K562 (cell line): ENCODE data around the gene C2orf42. TPM values are rescaled to one million over a fixed set of nuclear protein-coding genes. Genes with fewer than 3 reads are reported as not detected.
"Not testable (repeated sequence)": the region's sequence is repeated elsewhere in the genome, so short reads cannot be mapped to it uniquely, and the experiment has no call there.

Source experiments
- ATAC-seq: fragments of 200-7000 bp; cut with Tn5 transposase; 3 replicates; pipeline ENCODE4 v1.9.1; 2020; ENCODE audit warnings: moderate library complexity
- BruUV-seq: library from RNA; stranded (reverse); fragments of 400-500 nt; replicated peaks from 2 replicates; lab custom pipeline; 2021; lab: Mats Ljungman, UMichigan
- CTCF ChIA-PET: fragments of 300-600 bp; formaldehyde crosslinking; extraction: SDS; loops from one replicate; lab custom pipeline; 2021; ENCODE audit warnings: low intra/inter-chr PET ratio; lab: Yijun Ruan, JAX
- POLR2A ChIA-PET: fragments of 300-600, 350-650 bp; sonication (Branson Sonifier 250); formaldehyde crosslinking; extraction: SDS; loops from one replicate; lab custom pipeline; 2021; ENCODE audit warnings: antibody characterized with exemption, inconsistent platforms; lab: Yijun Ruan, JAX
- DNase-seq, 4 experiments: peaks; one replicate each; pipeline versions ENCODE4 v3.0.0 to v3.0.0-alpha.2; 2011 to 2018; ENCODE audit warnings: low spot score in 3 of 4, mixed read lengths in 3 of 4; ENCODE audit errors: extremely low read depth in 1 of 4
- FAIRE-seq: peaks from 2 replicates; lab custom pipeline; 2011; peaks lifted over from hg19 to GRCh38; lab: Jason Lieb, UNC
- H2AFZ ChIP-seq: 2 replicates; pipeline ENCODE4 v1.6.0; 2011; ENCODE audit warnings: low read depth, low read length, control low read depth, inconsistent platforms
- H3K27ac ChIP-seq: fragments of 200-600 bp; 3 replicates; pipeline ENCODE4 v1.8.0; 2011; ENCODE audit warnings: low read depth, mild to moderate bottlenecking, control low read depth, inconsistent platforms, low read length, moderate library complexity, mixed read lengths; ENCODE audit errors: extremely low read depth
- H3K27me3 ChIP-seq, 2 experiments: fragments of 300-600 bp in 1 of 2; 2 replicates in 1 of 2; 3 replicates in 1 of 2; pipeline versions ENCODE4 v1.6.0 to v1.8.0; 2011; ENCODE audit warnings: inconsistent platforms in 2 of 2, low read length in 2 of 2, mild to moderate bottlenecking in 1 of 2, mixed read lengths in 1 of 2, moderate library complexity in 1 of 2; ENCODE audit not compliant: control insufficient read depth in 2 of 2, insufficient read depth in 2 of 2
- H3K36me3 ChIP-seq: fragments of 300-600 bp; 3 replicates; pipeline ENCODE4 v1.8.0; 2011; ENCODE audit warnings: mild to moderate bottlenecking, low read length, inconsistent platforms; ENCODE audit not compliant: control insufficient read depth, insufficient read depth
- H3K4me1 ChIP-seq, 2 experiments: fragments of 200-600 bp in 1 of 2; replicated peaks in 1 of 2; 2 replicates in 1 of 2; 3 replicates in 1 of 2; pipeline versions ENCODE4 v1.5.1 to v1.8.0; 2011; ENCODE audit warnings: inconsistent platforms in 2 of 2, low read length in 2 of 2, mild to moderate bottlenecking in 1 of 2, mixed read lengths in 1 of 2, moderate library complexity in 1 of 2; ENCODE audit not compliant: control insufficient read depth in 2 of 2, insufficient read depth in 2 of 2
- H3K4me2 ChIP-seq: 2 replicates; pipeline ENCODE4 v1.6.1; 2011; ENCODE audit warnings: low read length, control low read depth, inconsistent platforms, mixed read lengths; ENCODE audit not compliant: insufficient read depth
- H3K4me3 ChIP-seq: fragments of 200-600 bp; sonication (generic), shearing (Covaris generic); 2 replicates; pipeline ENCODE4 v1.5.1; 2016; ENCODE audit warnings: control low read depth, inconsistent platforms
- H3K79me2 ChIP-seq: fragments of 200-600 bp; 3 replicates; pipeline ENCODE4 v1.8.0; 2011; ENCODE audit warnings: low read length, inconsistent platforms; ENCODE audit not compliant: control insufficient read depth, insufficient read depth
- H3K9ac ChIP-seq, 2 experiments: 2 replicates each; pipeline versions ENCODE4 v1.6.0 to v1.6.1; 2011; ENCODE audit warnings: low read depth in 2 of 2, low read length in 2 of 2, control low read depth in 1 of 2, inconsistent platforms in 1 of 2, mild to moderate bottlenecking in 1 of 2, mixed read lengths in 1 of 2; ENCODE audit not compliant: insufficient read depth in 1 of 2
- H3K9me1 ChIP-seq: one replicate; pipeline ENCODE4 v1.6.0; 2011; ENCODE audit warnings: inconsistent platforms, mild to moderate bottlenecking, low read length, moderate library complexity; ENCODE audit not compliant: control insufficient read depth, insufficient read depth
- H3K9me3 ChIP-seq: replicated peaks from 2 replicates; pipeline ENCODE4 v1.5.1; 2011; ENCODE audit warnings: low read depth, low read length, inconsistent platforms; ENCODE audit not compliant: control insufficient read depth, insufficient read depth
- H4K20me1 ChIP-seq: replicated peaks from 2 replicates; pipeline ENCODE4 v1.6.1; 2011; ENCODE audit warnings: low read length, inconsistent platforms, mixed read lengths; ENCODE audit not compliant: control insufficient read depth, insufficient read depth
- CBFA2T3 ChIP-seq: fragments of 450-650 bp; IDR thresholded peaks from 2 replicates; pipeline ENCODE4 v1.6.1; 2017
- EP300 ChIP-seq: IDR thresholded peaks from 2 replicates; pipeline ENCODE4 v1.6.1; 2012; ENCODE audit warnings: low read length, improper control_type of control experiment
- KDM1A ChIP-seq, 2 experiments: fragments of 450-650 bp; IDR thresholded peaks; 2 replicates each; pipeline ENCODE4 v1.6.1; 2016; ENCODE audit warnings: mild to moderate bottlenecking in 2 of 2
- SREBF1 ChIP-seq: fragments of 150-350 bp; IDR thresholded peaks from 2 replicates; pipeline ENCODE4 v1.6.1; 2014; ENCODE audit warnings: antibody characterized with exemption, low read depth, low read length, borderline replicate concordance
- ZNF282 ChIP-seq: sonication (generic); formaldehyde crosslinking; IDR thresholded peaks from 2 replicates; pipeline ENCODE4 v1.8.1; 2023; ENCODE audit warnings: missing genetic modification reagents
- ZNF57 ChIP-seq: fragments of 450-650 bp; formaldehyde crosslinking; IDR thresholded peaks from 2 replicates; pipeline ENCODE4 v1.4.0; 2020; ENCODE audit warnings: mild to moderate bottlenecking, moderate library complexity
- WGBS: fragments of 100-300 bp; shearing (Covaris generic); methylation state at CpG from one replicate; pipeline ENCODE4 v1.1.6; 2016; ENCODE audit warnings: low coverage, mixed read lengths; ENCODE audit not compliant: insufficient coverage; ENCODE audit errors: missing lambda C conversion rate; 5-methylcytosine and 5-hydroxymethylcytosine counted together
- in situ Hi-C: fragments of 300-500 bp; cut with MboI; formaldehyde crosslinking; loops from 4 replicates; pipeline ENCODE4 v1.15.0; 2018; ENCODE audit warnings: inconsistent platforms, mixed read lengths
- intact Hi-C: fragments of 100-400 bp; cut with micrococcal nuclease; formaldehyde crosslinking; loops from 2 replicates; pipeline ENCODE4 v1.14.2; 2022
- polyA plus RNA-seq, 8 experiments: library from polyadenylated mRNA; depleted of rRNA in 4 of 8; stranded (reverse) in 5 of 8; unstranded in 3 of 8; fragments of >200 nt; fragmentation: Nextera tagmentation in 2 of 8; fragmentation: Illumina TruSeq in 1 of 8; extraction: Ambion mirVana in 2 of 8; extraction: Trizol in 1 of 8; gene quantifications; 2 replicates each; pipeline versions ENCODE4 v1.2.1 to v1.2.3, GENCODE V29; 2011 to 2014; ENCODE audit warnings: inconsistent platforms in 1 of 8, missing spikeins in 1 of 8
- total RNA-seq, 7 experiments: library from RNA; depleted of rRNA in 6 of 7; stranded (reverse); fragments of >200 nt in 6 of 7; fragmentation: Illumina TruSeq in 2 of 7; extraction: Trizol in 2 of 7; gene quantifications; 2 replicates each; pipeline versions ENCODE4 v1.2.1 to v1.2.3, GENCODE V29; 2011 to 2021; ENCODE audit warnings: low replicate concordance in 1 of 7
- TF ChIP-seq, protein P1 (sequence below), 2 experiments: fragments of 450-650 bp; IDR thresholded peaks; 2 replicates each; pipeline ENCODE4 v1.6.1; 2016
- TF ChIP-seq, protein P2 (sequence below): sonication (generic); formaldehyde crosslinking; IDR thresholded peaks from 2 replicates; pipeline ENCODE4 v1.8.0; 2023; ENCODE audit warnings: missing genetic modification reagents, mild to moderate bottlenecking, borderline replicate concordance

Gene C2orf42
- total and polyA plus RNA-seq, 9 of the 15 experiments (the other 6 are each of a cell fraction or from before 2014, with no cell fraction given), result 4.6 to 10.9 (median 7.5) TPM

DNA sequence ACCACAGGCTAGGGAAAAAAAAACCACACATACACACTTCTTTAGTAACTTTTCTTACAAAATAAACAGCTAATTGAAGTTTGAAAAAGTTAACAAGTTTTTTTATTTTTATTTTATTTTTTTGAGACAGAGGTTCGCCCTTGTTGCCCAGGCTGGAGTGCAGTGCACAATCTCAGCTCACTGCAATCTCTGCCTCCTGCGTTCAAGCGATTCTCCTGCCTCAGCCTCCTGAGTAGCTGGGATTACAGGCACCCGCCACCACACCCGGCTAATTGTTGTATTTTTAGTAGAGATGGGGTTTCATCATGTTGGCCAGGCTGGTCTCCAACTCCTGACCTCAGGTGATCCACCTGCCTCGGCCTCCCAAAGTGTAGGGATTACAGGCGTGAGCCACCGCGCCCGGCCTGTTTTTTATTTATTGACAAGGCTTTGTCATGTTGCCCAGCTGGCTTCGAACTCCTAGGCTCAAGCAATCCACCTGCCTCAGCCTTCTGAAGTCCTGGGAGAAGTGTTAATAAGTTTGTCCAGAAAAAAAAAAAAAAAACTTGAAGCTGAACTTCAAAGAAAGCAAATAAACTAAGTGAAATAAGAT, 21.1 kb downstream of the C2orf42 start:
- H3K9ac ChIP-seq, ATAC-seq, H3K4me2 ChIP-seq, DNase-seq, H4K20me1 ChIP-seq, H3K27me3 ChIP-seq, H3K9me1 ChIP-seq, BruUV-seq, H3K79me2 ChIP-seq, FAIRE-seq, H3K9me3 ChIP-seq, in situ Hi-C loops, H3K4me3 ChIP-seq, intact Hi-C loops, CTCF ChIA-PET: not testable (repeated sequence)
- 79% methylated on average over 11 of the region's 11 CpGs for WGBS
- Histone ChIP-seq H3K36me3 (peaks cover 21% of the 10 kb centered on the region; the same call in 2 of the 3 replicates), H3K27ac (peak overlapping the region; percentile 69; the same call in 1 of the 3 replicates), H2AFZ (0 out of 2 replicates have a peak overlapping the region, but pooled peaks have one; percentile 76), H3K4me1 (peaks cover 11% of the 10 kb centered on the region in 2 experiments; a peak in 4 of 5 replicates)
- POLR2A ChIA-PET, result interaction anchor here (0.5 to 1.5 kb wide), 4 partner anchors 21 to 1839 kb away, joined by 3 to 5 read pairs (median 4); partner anchors contain the start of genes C2orf42 and GMCL1
- peak; percentile 40; the same call in 1 of the 2 replicates for TF ChIP-seq CBFA2T3
- TF ChIP-seq KDM1A (IDR thresholded peaks at IDR 0.05), result peak; percentile 58 to 61; a peak in 2 of 4 replicates

DNA sequence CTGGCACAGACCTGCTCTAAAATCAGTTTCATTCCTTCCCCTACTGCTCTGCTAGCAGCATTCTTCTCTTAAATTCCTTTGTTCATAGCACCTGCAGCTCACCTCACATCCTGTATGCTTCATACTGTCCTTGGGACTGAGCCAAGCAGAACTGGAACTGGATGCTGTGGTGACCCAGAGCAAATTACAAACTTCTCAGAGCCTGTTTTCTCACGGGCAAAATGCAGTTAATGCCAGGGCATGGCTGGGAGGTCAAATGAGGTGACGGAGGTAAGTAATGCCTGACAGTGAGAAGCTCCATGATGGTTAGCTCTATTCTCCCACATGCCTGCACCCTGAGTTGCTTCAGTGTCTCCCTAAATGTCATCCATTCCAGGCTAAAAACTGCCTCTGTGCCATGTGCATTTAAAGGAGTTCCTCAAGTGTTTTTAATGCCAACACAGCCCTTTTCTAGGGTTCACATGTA, 29.7 kb downstream of the C2orf42 start:
- DNase-seq (no peak), ATAC-seq (no peak), FAIRE-seq (no peak)
- Histone ChIP-seq H2AFZ (no peak overlapping the region), H3K4me2 (no peak overlapping the region), H3K4me3 (no peak overlapping the region), H3K36me3 (peaks cover 21% of the 10 kb centered on the region; the same call in 1 of the 3 replicates), H3K9ac (no peak overlapping the region), H3K4me1 (no peaks in the 10 kb centered on the region), H3K79me2 (no peaks in the 10 kb centered on the region), H3K9me1 (no peaks in the 10 kb centered on the region), H3K9me3 (no peaks in the 10 kb centered on the region), H3K27me3 (no peaks in the 10 kb centered on the region), H4K20me1 (no peaks in the 10 kb centered on the region), H3K27ac (no peak overlapping the region)
- no TSS peak for BruUV-seq
- WGBS, result 68% methylated on average over 2 of the region's 2 CpGs
- intact Hi-C loops, result no loop called here
- in situ Hi-C loops, result no loop called here
- ChIA-PET POLR2A (interaction anchor here (1.3 kb wide), 1 partner anchor 15 kb away, joined by 3 read pairs; no protein-coding TSS in a partner anchor), CTCF (no interaction called here)
- TF ChIP-seq ZNF282 (CRISPR knock-in tag), result no peak
- TF ChIP-seq, protein P1, sequence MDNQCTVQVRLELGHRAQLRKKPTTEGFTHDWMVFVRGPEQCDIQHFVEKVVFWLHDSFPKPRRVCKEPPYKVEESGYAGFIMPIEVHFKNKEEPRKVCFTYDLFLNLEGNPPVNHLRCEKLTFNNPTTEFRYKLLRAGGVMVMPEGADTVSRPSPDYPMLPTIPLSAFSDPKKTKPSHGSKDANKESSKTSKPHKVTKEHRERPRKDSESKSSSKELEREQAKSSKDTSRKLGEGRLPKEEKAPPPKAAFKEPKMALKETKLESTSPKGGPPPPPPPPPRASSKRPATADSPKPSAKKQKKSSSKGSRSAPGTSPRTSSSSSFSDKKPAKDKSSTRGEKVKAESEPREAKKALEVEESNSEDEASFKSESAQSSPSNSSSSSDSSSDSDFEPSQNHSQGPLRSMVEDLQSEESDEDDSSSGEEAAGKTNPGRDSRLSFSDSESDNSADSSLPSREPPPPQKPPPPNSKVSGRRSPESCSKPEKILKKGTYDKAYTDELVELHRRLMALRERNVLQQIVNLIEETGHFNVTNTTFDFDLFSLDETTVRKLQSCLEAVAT (IDR thresholded peaks at IDR 0.05), result no peak
- TF ChIP-seq, protein P2, sequence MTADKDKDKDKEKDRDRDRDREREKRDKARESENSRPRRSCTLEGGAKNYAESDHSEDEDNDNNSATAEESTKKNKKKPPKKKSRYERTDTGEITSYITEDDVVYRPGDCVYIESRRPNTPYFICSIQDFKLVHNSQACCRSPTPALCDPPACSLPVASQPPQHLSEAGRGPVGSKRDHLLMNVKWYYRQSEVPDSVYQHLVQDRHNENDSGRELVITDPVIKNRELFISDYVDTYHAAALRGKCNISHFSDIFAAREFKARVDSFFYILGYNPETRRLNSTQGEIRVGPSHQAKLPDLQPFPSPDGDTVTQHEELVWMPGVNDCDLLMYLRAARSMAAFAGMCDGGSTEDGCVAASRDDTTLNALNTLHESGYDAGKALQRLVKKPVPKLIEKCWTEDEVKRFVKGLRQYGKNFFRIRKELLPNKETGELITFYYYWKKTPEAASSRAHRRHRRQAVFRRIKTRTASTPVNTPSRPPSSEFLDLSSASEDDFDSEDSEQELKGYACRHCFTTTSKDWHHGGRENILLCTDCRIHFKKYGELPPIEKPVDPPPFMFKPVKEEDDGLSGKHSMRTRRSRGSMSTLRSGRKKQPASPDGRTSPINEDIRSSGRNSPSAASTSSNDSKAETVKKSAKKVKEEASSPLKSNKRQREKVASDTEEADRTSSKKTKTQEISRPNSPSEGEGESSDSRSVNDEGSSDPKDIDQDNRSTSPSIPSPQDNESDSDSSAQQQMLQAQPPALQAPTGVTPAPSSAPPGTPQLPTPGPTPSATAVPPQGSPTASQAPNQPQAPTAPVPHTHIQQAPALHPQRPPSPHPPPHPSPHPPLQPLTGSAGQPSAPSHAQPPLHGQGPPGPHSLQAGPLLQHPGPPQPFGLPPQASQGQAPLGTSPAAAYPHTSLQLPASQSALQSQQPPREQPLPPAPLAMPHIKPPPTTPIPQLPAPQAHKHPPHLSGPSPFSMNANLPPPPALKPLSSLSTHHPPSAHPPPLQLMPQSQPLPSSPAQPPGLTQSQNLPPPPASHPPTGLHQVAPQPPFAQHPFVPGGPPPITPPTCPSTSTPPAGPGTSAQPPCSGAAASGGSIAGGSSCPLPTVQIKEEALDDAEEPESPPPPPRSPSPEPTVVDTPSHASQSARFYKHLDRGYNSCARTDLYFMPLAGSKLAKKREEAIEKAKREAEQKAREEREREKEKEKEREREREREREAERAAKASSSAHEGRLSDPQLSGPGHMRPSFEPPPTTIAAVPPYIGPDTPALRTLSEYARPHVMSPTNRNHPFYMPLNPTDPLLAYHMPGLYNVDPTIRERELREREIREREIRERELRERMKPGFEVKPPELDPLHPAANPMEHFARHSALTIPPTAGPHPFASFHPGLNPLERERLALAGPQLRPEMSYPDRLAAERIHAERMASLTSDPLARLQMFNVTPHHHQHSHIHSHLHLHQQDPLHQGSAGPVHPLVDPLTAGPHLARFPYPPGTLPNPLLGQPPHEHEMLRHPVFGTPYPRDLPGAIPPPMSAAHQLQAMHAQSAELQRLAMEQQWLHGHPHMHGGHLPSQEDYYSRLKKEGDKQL, result no peak
- no peak for TF ChIP-seq ZNF57 (CRISPR knock-in tag)
- no peak for TF ChIP-seq EP300
- TF ChIP-seq SREBF1, result no peak
